Subcutaneous abdominal adipose tissue (tissue), 5 donors: ENCODE measurements around the gene C4orf50.

ENCODE experiments used
- H3K27ac ChIP-seq: one replicate; pipeline ENCODE4 v1.7.0; 2013; ENCODE audit warnings: low read depth, mild to moderate bottlenecking, inconsistent platforms, low read length, moderate library complexity
- H3K27me3 ChIP-seq, 5 donors: one replicate each; pipeline ENCODE4 v1.7.0; 2013; ENCODE audit warnings: low read length in 5 of 5, inconsistent platforms in 1 of 5; ENCODE audit not compliant: control insufficient read depth in 5 of 5, insufficient read depth in 4 of 5
- H3K36me3 ChIP-seq, 5 donors: one replicate each; pipeline ENCODE4 v1.7.0; 2013; ENCODE audit warnings: low read length in 5 of 5; ENCODE audit not compliant: control insufficient read depth in 5 of 5, insufficient read depth in 5 of 5
- H3K4me1 ChIP-seq, 5 donors: one replicate each; pipeline ENCODE4 v1.7.0; 2013; ENCODE audit warnings: low read length in 5 of 5, mild to moderate bottlenecking in 3 of 5, moderate library complexity in 1 of 5; ENCODE audit not compliant: control insufficient read depth in 5 of 5, insufficient read depth in 5 of 5
- H3K4me3 ChIP-seq, 5 donors: one replicate each; pipeline ENCODE4 v1.7.0; 2013; ENCODE audit warnings: low read length in 5 of 5, low read depth in 1 of 5
- H3K9ac ChIP-seq, 5 donors: one replicate each; pipeline ENCODE4 v1.7.0; 2013; ENCODE audit warnings: low read length in 5 of 5, mild to moderate bottlenecking in 4 of 5, moderate library complexity in 3 of 5
- H3K9me3 ChIP-seq, 5 donors: one replicate each; pipeline ENCODE4 v1.7.0; 2013; ENCODE audit warnings: low read length in 5 of 5; ENCODE audit not compliant: control insufficient read depth in 5 of 5
- donor health status: healthy.
- donor health status: healthy.
- donor health status: healthy.
- donor health status: healthy.
- donor health status: healthy.

The C4orf50 gene

DNA sequence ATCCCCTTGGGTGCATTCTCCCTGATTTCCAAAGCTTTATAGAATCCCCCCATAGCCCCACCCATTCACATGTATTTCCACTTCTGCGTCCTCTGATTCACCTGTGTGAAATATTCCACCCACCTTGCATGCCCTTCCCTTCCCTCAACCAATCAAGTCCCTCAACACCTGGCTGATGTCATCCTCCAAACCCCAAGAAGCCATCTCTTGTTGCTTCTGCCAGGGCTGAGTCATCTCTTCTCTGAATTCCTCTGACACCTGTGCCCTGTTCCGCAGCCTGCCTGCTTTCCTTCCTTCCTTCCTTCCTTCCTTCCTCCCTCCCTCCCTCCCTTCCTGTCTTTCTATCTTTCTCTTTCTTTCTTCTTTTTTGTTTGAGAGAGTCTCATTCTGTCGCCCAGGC, 135.3 kb downstream of the C4orf50 start:
- Histone ChIP-seq H3K4me1 (peaks cover 0 to 7% (median 6%) of the 10 kb centered on the region in 5 donors), H3K9me3 (no peaks in the 10 kb centered on the region), H3K9ac (no peak overlapping the region), H3K27me3 (peaks cover 15 to 31% (median 22%) of the 10 kb centered on the region in 5 donors), H3K27ac (no peak overlapping the region), H3K36me3 (no peaks in the 10 kb centered on the region), H3K4me3 (no peak overlapping the region)

DNA sequence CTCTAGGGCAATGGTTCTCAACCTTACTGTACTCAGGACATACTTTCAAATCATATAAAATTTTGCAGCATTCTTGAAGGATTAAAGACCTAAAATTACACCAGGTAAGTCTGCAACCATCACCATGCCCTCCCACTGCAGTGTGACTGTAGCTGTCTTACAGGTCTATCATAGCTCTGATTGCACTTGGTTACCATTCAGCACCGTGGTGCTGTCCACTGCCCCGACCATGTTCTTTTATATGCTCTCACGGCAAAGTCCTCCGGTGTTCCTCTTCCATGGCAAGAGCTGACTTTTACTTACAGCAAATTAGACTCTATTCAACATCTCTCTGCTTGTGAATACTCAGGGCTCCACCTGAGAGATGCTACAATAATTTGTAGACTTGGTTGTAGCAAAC, 136.9 kb downstream of the C4orf50 start:
- Histone ChIP-seq H3K9me3 (no peaks in the 10 kb centered on the region), H3K4me1 (no peaks in the 10 kb centered on the region), H3K4me3 (no peak overlapping the region), H3K27ac (no peak overlapping the region), H3K36me3 (no peaks in the 10 kb centered on the region), H3K27me3 (peaks cover 8 to 19% (median 16%) of the 10 kb centered on the region in 5 donors), H3K9ac (no peak overlapping the region)

DNA sequence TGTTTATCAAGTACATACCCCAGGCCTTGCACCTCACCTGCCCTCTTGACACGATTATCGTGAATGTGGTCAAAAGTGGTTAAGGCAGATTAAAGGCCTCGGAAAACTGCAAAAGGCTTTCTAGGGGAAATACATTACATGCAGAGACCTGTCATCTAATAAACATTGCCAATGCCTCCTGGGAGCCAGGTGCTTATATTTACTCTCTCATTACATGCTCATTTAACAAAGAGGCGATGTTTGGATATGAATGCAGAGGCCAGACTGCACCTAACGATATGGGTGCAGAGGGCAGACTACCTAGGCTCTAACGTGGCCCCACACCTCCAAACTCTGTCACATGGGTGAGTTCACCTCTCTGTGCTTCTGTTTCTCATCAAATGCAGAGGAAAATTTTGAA, 139.9 kb downstream of the C4orf50 start:
- Histone ChIP-seq H3K27ac (no peak overlapping the region), H3K4me3 (no peak overlapping the region), H3K27me3 (peaks cover 0 to 15% (median 9%) of the 10 kb centered on the region in 5 donors), H3K9ac (no peak overlapping the region), H3K4me1 (no peaks in the 10 kb centered on the region), H3K9me3 (no peaks in the 10 kb centered on the region), H3K36me3 (no peaks in the 10 kb centered on the region)

DNA sequence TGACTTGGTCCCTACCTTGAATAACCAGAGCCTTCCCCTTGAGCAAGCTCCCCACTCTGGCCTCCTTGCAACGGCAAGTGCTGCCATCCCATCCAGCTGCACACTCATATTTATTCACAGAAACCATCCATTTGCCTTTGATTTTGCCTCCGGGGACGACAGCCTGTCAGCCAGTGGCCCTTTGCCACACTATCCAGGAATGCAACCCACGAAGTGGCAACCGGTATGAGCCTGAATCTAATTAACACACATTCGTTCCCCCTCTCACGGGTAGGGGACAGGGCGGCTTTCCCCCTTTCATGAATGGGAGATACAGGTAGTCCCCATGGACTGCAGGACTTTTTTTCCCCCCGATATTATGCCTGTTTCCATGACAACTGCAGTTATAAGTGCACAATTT, 140.8 kb downstream of the C4orf50 start:
- Histone ChIP-seq H3K9me3 (peaks cover 0 to 4% (median 0%) of the 10 kb centered on the region in 5 donors), H3K4me3 (no peak overlapping the region), H3K36me3 (no peaks in the 10 kb centered on the region), H3K27me3 (peaks cover 0 to 18% (median 9%) of the 10 kb centered on the region in 5 donors), H3K27ac (no peak overlapping the region), H3K4me1 (no peaks in the 10 kb centered on the region), H3K9ac (no peak overlapping the region)

- H3K4me3 ChIP-seq: no peak overlapping the region
- no peaks in the 10 kb centered on the region for H3K4me1 ChIP-seq
- H3K27me3 ChIP-seq: peaks cover 0 to 18% (median 14%) of the 10 kb centered on the region in 5 donors
- no peak overlapping the region for H3K9ac ChIP-seq
- no peaks in the 10 kb centered on the region for H3K36me3 ChIP-seq
- H3K9me3 ChIP-seq: peaks cover 0 to 4% (median 0%) of the 10 kb centered on the region in 5 donors
- H3K27ac ChIP-seq: no peak overlapping the region
Measured at GRCh38 chr4:5874811-5875449, 143.3 kb downstream of the C4orf50 start.

DNA sequence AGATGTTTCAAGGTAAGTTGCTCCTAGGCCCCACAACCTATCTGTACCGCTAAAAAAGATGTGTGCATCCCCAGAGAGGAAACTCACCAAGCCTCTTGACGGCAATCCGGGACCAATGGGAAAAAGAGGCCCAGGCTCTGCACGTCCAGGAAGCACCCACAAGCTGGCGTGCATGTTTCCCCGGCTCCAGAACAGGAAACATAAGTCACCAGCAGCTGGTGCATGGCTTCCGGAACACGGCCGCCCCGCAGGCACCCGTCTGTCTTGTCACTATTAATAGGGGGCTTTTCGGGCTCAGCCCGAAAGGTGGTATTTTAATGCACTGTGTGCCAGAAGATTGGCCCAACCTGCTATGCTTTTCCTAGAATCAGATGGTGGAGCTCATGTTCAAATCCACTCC, 147.5 kb downstream of the C4orf50 start:
- peaks cover 0 to 13% (median 6%) of the 10 kb centered on the region in 5 donors for H3K27me3 ChIP-seq
- peaks cover 0 to 4% (median 0%) of the 10 kb centered on the region in 5 donors for H3K9me3 ChIP-seq
- H3K9ac ChIP-seq: no peak overlapping the region
- H3K4me1 ChIP-seq: no peaks in the 10 kb centered on the region
- no peak overlapping the region for H3K27ac ChIP-seq
- H3K4me3 ChIP-seq: no peak overlapping the region
- no peaks in the 10 kb centered on the region for H3K36me3 ChIP-seq

GRCh38 chr4:5869966-5870619, 148.1 kb downstream of the C4orf50 start:
- Histone ChIP-seq H3K27ac (no peak overlapping the region), H3K9me3 (peaks cover 0 to 4% (median 0%) of the 10 kb centered on the region in 5 donors), H3K9ac (no peak overlapping the region), H3K36me3 (no peaks in the 10 kb centered on the region), H3K27me3 (peaks cover 0 to 13% (median 6%) of the 10 kb centered on the region in 5 donors), H3K4me3 (no peak overlapping the region), H3K4me1 (no peaks in the 10 kb centered on the region)

- Histone ChIP-seq H3K36me3 (no peaks in the 10 kb centered on the region), H3K27me3 (peaks cover 2 to 18% (median 3%) of the 10 kb centered on the region in 5 donors), H3K27ac (no peak overlapping the region), H3K4me1 (no peaks in the 10 kb centered on the region), H3K9ac (no peak overlapping the region), H3K9me3 (peaks cover 0 to 1% (median 0%) of the 10 kb centered on the region in 5 donors), H3K4me3 (no peak overlapping the region)
Measured at GRCh38 chr4:5867866-5868265, 150.4 kb downstream of the C4orf50 start.

DNA sequence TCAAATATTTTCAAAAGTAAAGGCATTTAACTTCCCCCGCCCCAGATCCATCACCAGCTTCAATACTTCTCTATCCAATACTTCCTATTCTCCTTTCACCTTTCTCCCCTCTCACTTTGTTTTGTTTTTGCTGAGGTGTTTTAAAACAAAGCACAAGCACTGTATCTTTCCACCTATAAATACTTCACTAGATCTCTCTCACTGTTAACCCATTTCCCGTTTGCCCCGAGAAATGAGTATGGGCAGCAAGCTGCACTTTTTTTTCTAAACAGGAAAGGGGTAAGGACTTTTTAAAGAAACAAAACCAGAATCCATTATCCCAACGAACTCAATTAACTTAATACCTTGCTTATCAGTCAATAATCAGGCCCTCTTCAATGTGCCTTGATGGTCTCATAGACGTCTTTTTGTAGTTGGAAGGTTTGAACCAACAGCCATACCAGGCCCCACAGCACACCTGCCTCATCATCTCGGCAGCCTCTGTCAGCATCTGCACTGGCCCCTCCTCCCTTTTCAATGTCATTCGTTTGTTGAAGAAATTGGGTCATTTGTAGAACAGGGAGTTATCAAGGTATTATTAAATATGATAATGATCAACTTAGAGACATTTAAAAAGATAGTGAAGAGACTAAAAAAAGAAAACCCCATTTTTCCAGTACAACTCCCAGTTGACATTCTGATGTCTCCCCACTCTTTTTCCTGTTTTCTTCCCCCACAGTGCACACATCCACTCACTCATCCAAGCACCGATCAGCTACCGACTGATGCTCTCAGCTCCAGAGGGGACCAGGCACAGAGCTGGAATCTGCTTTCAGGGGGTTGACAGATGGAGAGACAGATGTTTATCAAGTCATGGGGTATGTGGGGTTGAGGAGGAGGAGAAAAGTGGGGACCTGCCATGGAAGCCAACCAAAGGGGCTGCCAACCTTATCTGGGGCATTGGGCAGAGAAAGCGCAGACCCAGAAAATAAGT, 151.1 kb downstream of the C4orf50 start:
- Histone ChIP-seq H3K4me1 (no peaks in the 10 kb centered on the region), H3K36me3 (no peaks in the 10 kb centered on the region), H3K9ac (no peak overlapping the region), H3K27me3 (peaks cover 0 to 19% (median 2%) of the 10 kb centered on the region in 5 donors), H3K9me3 (no peaks in the 10 kb centered on the region), H3K4me3 (no peak overlapping the region), H3K27ac (no peak overlapping the region)
